Ishikawa (cell line): ENCODE measurements around the gene TMEM192.

ENCODE experiments used
- CEBPB ChIP-seq: IDR thresholded peaks from 2 replicates; pipeline ENCODE4 v1.6.1; 2012
- CREB1 ChIP-seq: IDR thresholded peaks from 2 replicates; pipeline ENCODE4 v1.6.1; 2012; ENCODE audit warnings: low read depth
- EGR1 ChIP-seq: IDR thresholded peaks from 2 replicates; pipeline ENCODE4 v1.6.1; 2012
- EP300 ChIP-seq: IDR thresholded peaks from 2 replicates; pipeline ENCODE4 v1.6.1; 2012; ENCODE audit warnings: borderline replicate concordance
- FOXM1 ChIP-seq: IDR thresholded peaks from 2 replicates; pipeline ENCODE4 v1.6.1; 2012; ENCODE audit warnings: low read depth, borderline replicate concordance
- MAX ChIP-seq: IDR thresholded peaks from 2 replicates; pipeline ENCODE4 v1.6.1; 2012
- NFIC ChIP-seq: IDR thresholded peaks from 2 replicates; pipeline ENCODE4 v1.6.1; 2012
- RAD21 ChIP-seq: IDR thresholded peaks from 2 replicates; pipeline ENCODE4 v1.6.1; 2012; ENCODE audit warnings: low read depth
- TAF1 ChIP-seq: IDR thresholded peaks from 2 replicates; pipeline ENCODE4 v1.6.1; 2012; ENCODE audit warnings: low read depth, mild to moderate bottlenecking
- TCF12 ChIP-seq: IDR thresholded peaks from 2 replicates; pipeline ENCODE4 v1.6.1; 2012; ENCODE audit warnings: low read depth
- TEAD4 ChIP-seq: IDR thresholded peaks from 2 replicates; pipeline ENCODE4 v1.6.1; 2012
- YY1 ChIP-seq: IDR thresholded peaks from 2 replicates; pipeline ENCODE4 v1.6.1; 2012; ENCODE audit warnings: low read depth
- ZBTB7A ChIP-seq: IDR thresholded peaks from 2 replicates; pipeline ENCODE4 v1.6.1; 2012; ENCODE audit warnings: low read depth
- TF ChIP-seq, protein P1 (sequence below): IDR thresholded peaks from 2 replicates; pipeline ENCODE4 v1.6.1; 2012; ENCODE audit warnings: low read depth, mild to moderate bottlenecking
- TF ChIP-seq, protein P2 (sequence below): IDR thresholded peaks from 2 replicates; pipeline ENCODE4 v1.6.1; 2012

TMEM192 gene

GRCh38 chr4:165059386-165059785 lies 53.3 kb downstream of the TMEM192 start:
- TF ChIP-seq, protein P1, sequence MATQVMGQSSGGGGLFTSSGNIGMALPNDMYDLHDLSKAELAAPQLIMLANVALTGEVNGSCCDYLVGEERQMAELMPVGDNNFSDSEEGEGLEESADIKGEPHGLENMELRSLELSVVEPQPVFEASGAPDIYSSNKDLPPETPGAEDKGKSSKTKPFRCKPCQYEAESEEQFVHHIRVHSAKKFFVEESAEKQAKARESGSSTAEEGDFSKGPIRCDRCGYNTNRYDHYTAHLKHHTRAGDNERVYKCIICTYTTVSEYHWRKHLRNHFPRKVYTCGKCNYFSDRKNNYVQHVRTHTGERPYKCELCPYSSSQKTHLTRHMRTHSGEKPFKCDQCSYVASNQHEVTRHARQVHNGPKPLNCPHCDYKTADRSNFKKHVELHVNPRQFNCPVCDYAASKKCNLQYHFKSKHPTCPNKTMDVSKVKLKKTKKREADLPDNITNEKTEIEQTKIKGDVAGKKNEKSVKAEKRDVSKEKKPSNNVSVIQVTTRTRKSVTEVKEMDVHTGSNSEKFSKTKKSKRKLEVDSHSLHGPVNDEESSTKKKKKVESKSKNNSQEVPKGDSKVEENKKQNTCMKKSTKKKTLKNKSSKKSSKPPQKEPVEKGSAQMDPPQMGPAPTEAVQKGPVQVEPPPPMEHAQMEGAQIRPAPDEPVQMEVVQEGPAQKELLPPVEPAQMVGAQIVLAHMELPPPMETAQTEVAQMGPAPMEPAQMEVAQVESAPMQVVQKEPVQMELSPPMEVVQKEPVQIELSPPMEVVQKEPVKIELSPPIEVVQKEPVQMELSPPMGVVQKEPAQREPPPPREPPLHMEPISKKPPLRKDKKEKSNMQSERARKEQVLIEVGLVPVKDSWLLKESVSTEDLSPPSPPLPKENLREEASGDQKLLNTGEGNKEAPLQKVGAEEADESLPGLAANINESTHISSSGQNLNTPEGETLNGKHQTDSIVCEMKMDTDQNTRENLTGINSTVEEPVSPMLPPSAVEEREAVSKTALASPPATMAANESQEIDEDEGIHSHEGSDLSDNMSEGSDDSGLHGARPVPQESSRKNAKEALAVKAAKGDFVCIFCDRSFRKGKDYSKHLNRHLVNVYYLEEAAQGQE = no peak
- TF ChIP-seq CREB1 (no peak), EP300 (no peak), TCF12 (no peak), TAF1 (no peak), NFIC (no peak; the same call in 1 of the 2 replicates), TEAD4 (no peak), RAD21 (no peak), ZBTB7A (no peak), CEBPB (no peak), FOXM1 (no peak), MAX (no peak), YY1 (no peak), EGR1 (no peak)
- TF ChIP-seq, protein P2, sequence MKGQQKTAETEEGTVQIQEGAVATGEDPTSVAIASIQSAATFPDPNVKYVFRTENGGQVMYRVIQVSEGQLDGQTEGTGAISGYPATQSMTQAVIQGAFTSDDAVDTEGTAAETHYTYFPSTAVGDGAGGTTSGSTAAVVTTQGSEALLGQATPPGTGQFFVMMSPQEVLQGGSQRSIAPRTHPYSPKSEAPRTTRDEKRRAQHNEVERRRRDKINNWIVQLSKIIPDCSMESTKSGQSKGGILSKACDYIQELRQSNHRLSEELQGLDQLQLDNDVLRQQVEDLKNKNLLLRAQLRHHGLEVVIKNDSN = no peak

DNA sequence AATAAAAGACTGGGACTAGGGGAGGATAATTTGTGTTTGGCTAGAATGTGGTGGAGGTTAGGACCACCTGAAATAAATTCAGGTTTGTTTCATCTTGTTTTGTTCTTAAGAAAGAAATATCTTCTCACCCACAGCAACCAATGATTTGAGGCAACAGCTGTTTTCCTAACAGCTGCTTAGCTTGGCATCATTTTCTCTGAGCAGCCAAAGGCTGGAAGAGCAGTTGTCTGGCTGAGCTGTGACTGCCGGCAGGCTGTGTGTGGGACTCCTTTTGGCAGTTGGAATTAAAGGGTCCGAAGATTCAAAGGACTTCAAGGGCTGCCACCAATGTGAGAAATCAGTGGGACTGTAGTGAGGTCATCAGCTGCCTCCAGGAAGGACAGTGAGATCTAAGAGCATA lies 54.0 kb downstream of the TMEM192 start:
- TF ChIP-seq TCF12 (no peak), YY1 (no peak), ZBTB7A (no peak), CEBPB (no peak), CREB1 (no peak), EP300 (no peak), EGR1 (no peak), TEAD4 (no peak), TAF1 (no peak), MAX (no peak), NFIC (no peak), FOXM1 (no peak), RAD21 (no peak)
- TF ChIP-seq, protein P2 = no peak
- TF ChIP-seq, protein P1 = no peak

DNA sequence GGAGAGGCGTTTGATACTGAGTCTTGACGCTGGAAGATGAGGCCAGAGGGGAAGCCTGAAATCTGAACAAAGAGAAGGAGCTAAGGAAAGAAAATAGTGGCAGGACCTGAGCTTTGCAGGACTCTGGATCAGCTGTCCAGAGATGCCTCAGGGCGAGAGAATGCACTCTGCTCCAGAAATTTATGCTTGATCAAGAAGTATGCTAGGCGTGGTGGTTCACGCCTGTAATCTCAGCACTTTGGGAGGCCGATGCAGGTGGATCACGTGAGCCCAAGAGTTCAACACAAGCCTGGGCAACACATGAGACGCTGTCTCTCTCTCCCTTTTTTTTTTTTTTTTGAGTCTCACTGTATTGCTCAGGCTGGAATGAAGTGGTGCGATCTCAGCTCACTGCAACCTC lies 57.1 kb downstream of the TMEM192 start:
- TF ChIP-seq, protein P2 = no peak
- no peak for TF ChIP-seq TAF1
- TF ChIP-seq MAX = no peak
- no peak for TF ChIP-seq TEAD4
- TF ChIP-seq, protein P1 = no peak
- TF ChIP-seq TCF12 = no peak
- TF ChIP-seq RAD21 = no peak
- no peak for TF ChIP-seq ZBTB7A
- no peak for TF ChIP-seq EGR1
- no peak for TF ChIP-seq FOXM1
- no peak for TF ChIP-seq NFIC
- no peak for TF ChIP-seq YY1

- TF ChIP-seq RAD21 = no peak
- TF ChIP-seq FOXM1 = no peak
- TF ChIP-seq, protein P2 = no peak
Observed at GRCh38 chr4:165053645-165054044, 59.0 kb downstream of the TMEM192 start, which contains the start of gene TRIM75. TRIM75 (plus strand) TSS chr4:165053866; CDS start chr4:165059148, 5,282 bp downstream.
